ENCODE measurements around the gene HBP1. TPM values are rescaled to one million over a fixed set of nuclear protein-coding genes. Genes with fewer than 3 reads are reported as not detected.

Gene HBP1
- total RNA-seq = 100 to 1,000 TPM in 1 of 4 donors, 10 to 100 TPM in 3; 59.5 to 170 (median 88.3) TPM

GRCh38 chr7:107168233-107169119, at the start of gene HBP1:
TSS of gene HBP1 (plus strand) at chr7:107169003. CDS start at chr7:107179894, 10,891 bp downstream.
- Histone ChIP-seq H3K4me1 (peaks cover 0 to 39% (median 13%) of the 10 kb centered on the region in 4 donors), H3K27ac (peak within 1 kb of the TSS; percentile 98), H3K27me3 (no peaks in the 10 kb centered on the region), H3K4me3 (peak within 1 kb of the TSS; percentile 91 to 97 (median 93)), H3K9me3 (no peaks in the 10 kb centered on the region), H3K36me3 (no peaks in the 10 kb centered on the region)
- in situ Hi-C loops (cut with MboI; ENCODE audit: low pct_ligation_motif_present in 1 of 4, low pct_unique_long_range_greater_than_20kb in 1 of 4, low sequenced_read_pairs in 3 of 4) = no loop called here
- TF ChIP-seq EP300 (IDR thresholded peaks at IDR 0.05; ENCODE audit: low read depth) = no peak
- peak; percentile 71 for TF ChIP-seq POLR2A (IDR thresholded peaks at IDR 0.05)
- TF ChIP-seq CTCF (IDR thresholded peaks at IDR 0.05) = no peak
- peak; percentile 72 to 84 (median 84) for TF ChIP-seq POLR2AphosphoS5 (IDR thresholded peaks at IDR 0.05)
- intact Hi-C loops (cut with DNase I; ENCODE audit: low total_unique reads) = no loop called here
- peak; percentile 99 for DNase-seq
- WGBS, 2 donors (ENCODE audit: low coverage in 1 of 2) = 0% methylated on average over 3 to 43 of the region's 44 CpGs

GRCh38 chr7:107119376-107120105, 49.3 kb upstream of the HBP1 start:
- intact Hi-C loops (cut with DNase I; ENCODE audit: low total_unique reads) = no loop called here
- Histone ChIP-seq H3K4me3 (no peak overlapping the region), H3K4me1 (no peaks in the 10 kb centered on the region), H3K27ac (no peak overlapping the region), H3K9me3 (no peaks in the 10 kb centered on the region), H3K36me3 (no peaks in the 10 kb centered on the region), H3K27me3 (no peaks in the 10 kb centered on the region)
- DNase-seq = no peak
- 78 to 83% methylated on average over 6 of the region's 6 CpGs for WGBS, 2 donors (ENCODE audit: low coverage in 1 of 2)
- TF ChIP-seq POLR2A (IDR thresholded peaks at IDR 0.05) (no peak), CTCF (IDR thresholded peaks at IDR 0.05) (no peak), EP300 (IDR thresholded peaks at IDR 0.05; ENCODE audit: low read depth) (no peak), POLR2AphosphoS5 (IDR thresholded peaks at IDR 0.05) (no peak)
- in situ Hi-C loops (cut with MboI; ENCODE audit: low pct_ligation_motif_present in 1 of 4, low pct_unique_long_range_greater_than_20kb in 1 of 4, low sequenced_read_pairs in 3 of 4) = no loop called here

- in situ Hi-C loops (cut with MboI; ENCODE audit: low pct_ligation_motif_present in 1 of 4, low pct_unique_long_range_greater_than_20kb in 1 of 4, low sequenced_read_pairs in 3 of 4) = no loop called here
- Histone ChIP-seq H3K4me1 (peaks cover 0 to 4% (median 0%) of the 10 kb centered on the region in 4 donors), H3K9me3 (no peaks in the 10 kb centered on the region), H3K27ac (peak overlapping the region; percentile 24 to 64 (median 54)), H3K4me3 (no peak overlapping the region), H3K27me3 (no peaks in the 10 kb centered on the region), H3K36me3 (no peaks in the 10 kb centered on the region)
- 37 to 52% methylated on average over 3 to 4 of the region's 4 CpGs for WGBS, 2 donors (ENCODE audit: low coverage in 1 of 2)
- no peak for DNase-seq
- peak in 1 of 3 donors; percentile 55 for TF ChIP-seq POLR2AphosphoS5 (IDR thresholded peaks at IDR 0.05)
- TF ChIP-seq CTCF (IDR thresholded peaks at IDR 0.05) = no peak
- intact Hi-C loops (cut with DNase I; ENCODE audit: low total_unique reads) = no loop called here
These were observed 46.3 kb upstream of the HBP1 start for GRCh38 chr7:107122486-107122911.

GRCh38 chr7:107123392-107123791, 45.4 kb upstream of the HBP1 start:
- Histone ChIP-seq H3K4me1 (peaks cover 0 to 4% (median 0%) of the 10 kb centered on the region in 4 donors), H3K27ac (peak overlapping the region; percentile 24 to 64 (median 54)), H3K36me3 (no peaks in the 10 kb centered on the region), H3K27me3 (no peaks in the 10 kb centered on the region), H3K9me3 (no peaks in the 10 kb centered on the region), H3K4me3 (no peak overlapping the region)
- no peak for DNase-seq
- intact Hi-C loops (cut with DNase I; ENCODE audit: low total_unique reads) = no loop called here
- in situ Hi-C loops (cut with MboI; ENCODE audit: low pct_ligation_motif_present in 1 of 4, low pct_unique_long_range_greater_than_20kb in 1 of 4, low sequenced_read_pairs in 3 of 4) = no loop called here
- TF ChIP-seq CTCF (IDR thresholded peaks at IDR 0.05) (no peak), EP300 (IDR thresholded peaks at IDR 0.05; ENCODE audit: low read depth) (no peak), POLR2AphosphoS5 (IDR thresholded peaks at IDR 0.05) (no peak), POLR2A (IDR thresholded peaks at IDR 0.05) (no peak)
- WGBS, 2 donors (ENCODE audit: low coverage in 1 of 2) = 97 to 100% methylated on average over 2 to 4 of the region's 4 CpGs
